Measurements from ENCODE around the gene LPO. TPM values are rescaled to one million over a fixed set of nuclear protein-coding genes. Genes with fewer than 3 reads are reported as not detected.

Gene LPO
- total RNA-seq, 6 donors from 2014 or later, result not detected

- DNase-seq, result no peak
- Histone ChIP-seq H3K4me3 (no peak overlapping the region), H3K9me3 (no peaks in the 10 kb centered on the region), H3K36me3 (no peaks in the 10 kb centered on the region), H3K27ac (no peak overlapping the region), H3K4me1 (peaks cover 10 to 13% (median 11%) of the 10 kb centered on the region in 4 donors), H3K27me3 (peaks cover 0 to 4% (median 1%) of the 10 kb centered on the region in 4 donors)
- no peak for ATAC-seq (ENCODE audit: low FRiP score in 2 of 2)
- 62 to 71% methylated on average over 10 of the region's 10 CpGs for WGBS, 2 donors
- TF ChIP-seq, protein P1, sequence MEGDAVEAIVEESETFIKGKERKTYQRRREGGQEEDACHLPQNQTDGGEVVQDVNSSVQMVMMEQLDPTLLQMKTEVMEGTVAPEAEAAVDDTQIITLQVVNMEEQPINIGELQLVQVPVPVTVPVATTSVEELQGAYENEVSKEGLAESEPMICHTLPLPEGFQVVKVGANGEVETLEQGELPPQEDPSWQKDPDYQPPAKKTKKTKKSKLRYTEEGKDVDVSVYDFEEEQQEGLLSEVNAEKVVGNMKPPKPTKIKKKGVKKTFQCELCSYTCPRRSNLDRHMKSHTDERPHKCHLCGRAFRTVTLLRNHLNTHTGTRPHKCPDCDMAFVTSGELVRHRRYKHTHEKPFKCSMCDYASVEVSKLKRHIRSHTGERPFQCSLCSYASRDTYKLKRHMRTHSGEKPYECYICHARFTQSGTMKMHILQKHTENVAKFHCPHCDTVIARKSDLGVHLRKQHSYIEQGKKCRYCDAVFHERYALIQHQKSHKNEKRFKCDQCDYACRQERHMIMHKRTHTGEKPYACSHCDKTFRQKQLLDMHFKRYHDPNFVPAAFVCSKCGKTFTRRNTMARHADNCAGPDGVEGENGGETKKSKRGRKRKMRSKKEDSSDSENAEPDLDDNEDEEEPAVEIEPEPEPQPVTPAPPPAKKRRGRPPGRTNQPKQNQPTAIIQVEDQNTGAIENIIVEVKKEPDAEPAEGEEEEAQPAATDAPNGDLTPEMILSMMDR (IDR thresholded peaks at IDR 0.05), result no peak
- no peak for TF ChIP-seq POLR2A (IDR thresholded peaks at IDR 0.05)
Measured at GRCh38 chr17:58245428-58246103, 7.2 kb downstream of the LPO start.

DNA sequence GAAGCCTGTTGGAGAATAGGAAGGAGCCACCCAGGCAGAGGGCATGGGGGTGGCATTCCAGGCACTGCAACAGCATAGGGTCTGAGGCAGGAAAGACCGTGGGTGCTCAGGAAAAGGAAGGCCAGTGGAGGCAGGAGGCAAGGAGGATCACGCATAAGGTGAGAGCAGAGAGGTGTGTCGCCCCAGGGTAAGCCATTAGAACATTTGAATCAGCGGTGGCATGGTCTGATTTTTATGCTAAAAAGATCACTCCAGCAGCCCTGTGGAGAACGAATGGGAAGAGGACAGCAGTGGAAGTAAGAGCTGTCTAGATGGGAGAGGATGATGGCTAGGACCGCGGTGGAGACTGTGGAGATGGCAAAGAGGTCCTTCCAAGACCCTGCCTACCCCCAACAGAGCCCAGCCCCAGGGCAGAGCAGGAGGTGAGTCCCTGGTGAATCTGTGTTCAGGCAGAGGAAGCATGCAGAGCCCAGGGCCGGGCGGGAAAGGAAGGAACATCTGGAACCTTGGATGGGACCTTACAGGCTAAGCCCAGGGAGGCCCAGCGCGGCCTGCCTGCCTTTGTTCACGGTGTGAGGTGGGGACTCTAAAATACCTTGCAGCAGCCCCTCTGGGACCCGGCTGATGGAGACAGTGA lies 7.8 kb downstream of the LPO start:
- Histone ChIP-seq H3K4me3 (no peak overlapping the region), H3K27me3 (peaks cover 0 to 4% (median 1%) of the 10 kb centered on the region in 4 donors), H3K36me3 (no peaks in the 10 kb centered on the region), H3K27ac (no peak overlapping the region), H3K9me3 (no peaks in the 10 kb centered on the region), H3K4me1 (peaks cover 10 to 13% (median 11%) of the 10 kb centered on the region in 4 donors)
- no peak for TF ChIP-seq POLR2A (IDR thresholded peaks at IDR 0.05)
- TF ChIP-seq, protein P1 (IDR thresholded peaks at IDR 0.05), result no peak
- no peak for TF ChIP-seq POLR2AphosphoS5 (IDR thresholded peaks at IDR 0.05)
- TF ChIP-seq EP300 (IDR thresholded peaks at IDR 0.05), result no peak
- DNase-seq (no peak), ATAC-seq (ENCODE audit: low FRiP score in 2 of 2) (no peak)
- 82% methylated on average over 13 of the region's 13 CpGs for WGBS, 2 donors

DNA sequence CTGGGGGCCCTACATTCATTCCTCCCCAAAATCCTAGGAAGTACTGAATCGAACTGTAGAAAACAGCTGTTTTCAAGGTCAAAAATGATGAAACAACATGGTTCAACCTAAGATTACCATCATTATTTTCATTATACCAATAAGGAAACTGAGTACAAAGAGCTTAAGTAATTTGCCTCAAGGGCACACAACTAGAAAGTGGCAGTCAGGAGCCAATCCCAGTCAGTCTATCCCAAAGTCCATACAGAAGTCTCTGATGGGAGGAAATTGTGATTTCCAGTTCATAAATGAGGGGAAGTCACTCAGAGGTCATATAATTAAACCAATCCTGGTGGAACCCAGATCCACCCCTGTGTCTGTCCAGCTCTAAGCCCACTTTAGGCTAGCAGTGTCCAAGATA lies 8.4 kb downstream of the LPO start:
- no peak for DNase-seq
- no peak overlapping the region for H3K4me3 ChIP-seq
- H3K9me3 ChIP-seq, result no peaks in the 10 kb centered on the region
- H3K27me3 ChIP-seq, result peaks cover 0 to 4% (median 1%) of the 10 kb centered on the region in 4 donors
- H3K36me3 ChIP-seq, result no peaks in the 10 kb centered on the region
- H3K27ac ChIP-seq, result no peak overlapping the region
- ATAC-seq (ENCODE audit: low FRiP score in 2 of 2), result no peak
- 71 to 94% methylated on average over 1 of the region's 1 CpG for WGBS, 2 donors
- peaks cover 10 to 13% (median 11%) of the 10 kb centered on the region in 4 donors for H3K4me1 ChIP-seq
- TF ChIP-seq, protein P1 (IDR thresholded peaks at IDR 0.05), result no peak
- TF ChIP-seq POLR2AphosphoS5 (IDR thresholded peaks at IDR 0.05), result no peak
- no peak for TF ChIP-seq EP300 (IDR thresholded peaks at IDR 0.05)
- TF ChIP-seq POLR2A (IDR thresholded peaks at IDR 0.05), result no peak

DNA sequence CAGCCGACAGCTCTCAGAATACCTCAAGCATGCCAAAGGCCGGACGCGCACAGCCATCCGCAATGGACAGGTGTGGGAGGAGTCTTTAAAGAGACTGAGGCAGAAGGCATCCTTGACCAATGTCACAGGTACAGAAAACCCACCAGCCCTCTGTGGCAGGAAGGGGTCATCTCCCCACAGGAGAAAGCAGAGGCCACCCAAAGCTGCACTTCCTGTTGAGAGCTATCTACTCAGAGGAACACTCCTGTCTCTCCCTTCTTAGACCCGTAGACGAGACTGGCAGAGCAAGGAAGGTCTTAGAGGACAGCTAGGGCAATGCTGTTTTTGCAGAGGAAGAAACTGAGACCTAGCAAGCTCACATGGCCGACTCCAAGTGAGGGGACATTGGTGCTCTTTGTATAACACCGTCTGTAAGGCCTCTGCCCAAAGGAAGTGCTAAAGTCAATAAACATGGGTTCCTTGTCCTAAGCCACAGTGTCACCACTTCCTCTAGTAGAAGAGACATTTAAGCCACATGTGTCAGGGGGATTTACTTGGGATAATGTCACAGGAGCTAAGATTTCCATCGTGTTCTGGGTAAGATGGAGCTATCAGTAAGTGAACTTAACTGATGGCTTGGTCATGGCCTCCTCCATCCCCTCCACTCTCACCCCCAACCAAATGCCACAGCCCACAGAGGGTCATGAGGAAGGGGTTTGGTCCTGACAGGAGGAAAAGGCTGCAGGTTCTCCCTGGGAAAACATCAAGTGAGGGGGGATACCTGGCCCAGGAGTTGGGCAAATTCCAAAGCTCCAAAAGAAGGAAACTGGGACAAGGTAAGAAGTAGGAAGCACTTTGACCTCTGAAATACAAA lies 9.4 kb downstream of the LPO start:
- DNase-seq (no peak), ATAC-seq (ENCODE audit: low FRiP score in 2 of 2) (no peak)
- H3K36me3 ChIP-seq, result no peaks in the 10 kb centered on the region
- H3K4me1 ChIP-seq, result peaks cover 10 to 13% (median 11%) of the 10 kb centered on the region in 4 donors
- no peak overlapping the region for H3K27ac ChIP-seq
- 68 to 72% methylated on average over 6 to 10 of the region's 10 CpGs for WGBS, 2 donors
- TF ChIP-seq POLR2AphosphoS5 (IDR thresholded peaks at IDR 0.05), result no peak
- TF ChIP-seq POLR2A (IDR thresholded peaks at IDR 0.05), result no peak
- TF ChIP-seq, protein P1 (IDR thresholded peaks at IDR 0.05), result no peak
- TF ChIP-seq EP300 (IDR thresholded peaks at IDR 0.05), result no peak
- no peak overlapping the region for H3K4me3 ChIP-seq
- H3K27me3 ChIP-seq, result peaks cover 0 to 4% (median 1%) of the 10 kb centered on the region in 4 donors
- no peaks in the 10 kb centered on the region for H3K9me3 ChIP-seq
